ENCODE data around the gene CDHR1.

DNA sequence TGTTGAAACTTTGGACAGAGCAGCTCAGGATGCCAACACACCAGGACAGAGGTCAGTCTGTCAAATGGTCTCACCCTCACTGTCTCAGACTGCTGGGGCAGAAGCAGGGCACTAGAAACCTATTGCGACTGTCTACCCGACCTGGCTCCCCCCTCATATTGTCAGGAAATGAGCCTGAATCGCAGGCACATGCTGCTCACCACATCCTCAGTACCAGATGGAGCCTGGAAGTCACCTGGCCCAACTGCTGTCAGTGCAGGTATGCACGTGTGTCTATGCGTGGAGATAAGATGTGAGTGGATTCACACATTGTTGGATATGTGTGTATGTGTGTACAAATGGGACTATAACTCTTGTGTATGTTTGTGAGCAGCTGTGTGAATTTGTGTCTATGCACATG, 3.2 kb upstream of the CDHR1 start:
- TF ChIP-seq POLR2AphosphoS5 (IDR thresholded peaks at IDR 0.05) (no peak), MXI1 (conservative IDR thresholded peaks at IDR 0.05; ENCODE audit: poor library complexity, severe bottlenecking) (no peak)
- TF ChIP-seq, protein P1, sequence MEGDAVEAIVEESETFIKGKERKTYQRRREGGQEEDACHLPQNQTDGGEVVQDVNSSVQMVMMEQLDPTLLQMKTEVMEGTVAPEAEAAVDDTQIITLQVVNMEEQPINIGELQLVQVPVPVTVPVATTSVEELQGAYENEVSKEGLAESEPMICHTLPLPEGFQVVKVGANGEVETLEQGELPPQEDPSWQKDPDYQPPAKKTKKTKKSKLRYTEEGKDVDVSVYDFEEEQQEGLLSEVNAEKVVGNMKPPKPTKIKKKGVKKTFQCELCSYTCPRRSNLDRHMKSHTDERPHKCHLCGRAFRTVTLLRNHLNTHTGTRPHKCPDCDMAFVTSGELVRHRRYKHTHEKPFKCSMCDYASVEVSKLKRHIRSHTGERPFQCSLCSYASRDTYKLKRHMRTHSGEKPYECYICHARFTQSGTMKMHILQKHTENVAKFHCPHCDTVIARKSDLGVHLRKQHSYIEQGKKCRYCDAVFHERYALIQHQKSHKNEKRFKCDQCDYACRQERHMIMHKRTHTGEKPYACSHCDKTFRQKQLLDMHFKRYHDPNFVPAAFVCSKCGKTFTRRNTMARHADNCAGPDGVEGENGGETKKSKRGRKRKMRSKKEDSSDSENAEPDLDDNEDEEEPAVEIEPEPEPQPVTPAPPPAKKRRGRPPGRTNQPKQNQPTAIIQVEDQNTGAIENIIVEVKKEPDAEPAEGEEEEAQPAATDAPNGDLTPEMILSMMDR (IDR thresholded peaks at IDR 0.05; ENCODE audit: poor library complexity, severe bottlenecking): no peak
